SHP77 treated with DMSO at 0.1 percent for 48 hours (cell line): ENCODE results near the gene LMAN2L.
"Not testable (repeated sequence)": the region's sequence is repeated elsewhere in the genome, so short reads cannot be mapped to it uniquely, and the experiment has no call there.

Experiments used
- DNase-seq: peaks from one replicate; lab custom pipeline; 2025; lab: John Stamatoyannopoulos, UW

Gene LMAN2L

GRCh38 chr2:96687711-96688640, 51.9 kb downstream of the LMAN2L start:
- DNase-seq = no peak

GRCh38 chr2:96687266-96687665, 52.6 kb downstream of the LMAN2L start:
- DNase-seq = no peak

- peak; percentile 85 for DNase-seq
These were observed 54.0 kb downstream of the LMAN2L start for GRCh38 chr2:96685577-96686459.

GRCh38 chr2:96684883-96685576, 54.8 kb downstream of the LMAN2L start:
- no peak for DNase-seq

- DNase-seq = no peak
These were observed 55.7 kb downstream of the LMAN2L start for GRCh38 chr2:96683972-96684820.

GRCh38 chr2:96683307-96683706, 56.6 kb downstream of the LMAN2L start:
- no peak for DNase-seq

GRCh38 chr2:96681540-96681939, 58.3 kb downstream of the LMAN2L start:
- no peak for DNase-seq

- DNase-seq = no peak
These were observed 59.2 kb downstream of the LMAN2L start for GRCh38 chr2:96680561-96681141.

- DNase-seq = no peak
These were observed 60.0 kb downstream of the LMAN2L start for GRCh38 chr2:96679848-96680247.

- no peak for DNase-seq
These were observed 70.2 kb downstream of the LMAN2L start for GRCh38 chr2:96669539-96670215.

- DNase-seq = no peak
These were observed 71.1 kb downstream of the LMAN2L start for GRCh38 chr2:96668771-96669170.

- not testable (repeated sequence) for DNase-seq
These were observed 74.1 kb downstream of the LMAN2L start for GRCh38 chr2:96665717-96666116.

GRCh38 chr2:96665083-96665569, 74.7 kb downstream of the LMAN2L start:
- DNase-seq = no peak

- DNase-seq = no peak
These were observed 75.4 kb downstream of the LMAN2L start for GRCh38 chr2:96664366-96664925.

GRCh38 chr2:96663829-96664228, 76.0 kb downstream of the LMAN2L start:
- no peak for DNase-seq

GRCh38 chr2:96663177-96663576, 76.7 kb downstream of the LMAN2L start:
- no peak for DNase-seq

GRCh38 chr2:96662360-96662759, 77.5 kb downstream of the LMAN2L start:
- DNase-seq = no peak

- DNase-seq = no peak
These were observed 78.5 kb downstream of the LMAN2L start for GRCh38 chr2:96661324-96661723.

- no peak for DNase-seq
These were observed 83.3 kb downstream of the LMAN2L start for GRCh38 chr2:96656540-96656939.
